ENCODE results near the gene FIGNL2. TPM values are rescaled to one million over a fixed set of nuclear protein-coding genes. Genes with fewer than 3 reads are reported as not detected.

Gene FIGNL2
- total and polyA plus RNA-seq, 9 of the 15 experiments (the other 6 are each of a cell fraction or from before 2014, with no cell fraction given), result 0.01 TPM; not detected in 8

DNA sequence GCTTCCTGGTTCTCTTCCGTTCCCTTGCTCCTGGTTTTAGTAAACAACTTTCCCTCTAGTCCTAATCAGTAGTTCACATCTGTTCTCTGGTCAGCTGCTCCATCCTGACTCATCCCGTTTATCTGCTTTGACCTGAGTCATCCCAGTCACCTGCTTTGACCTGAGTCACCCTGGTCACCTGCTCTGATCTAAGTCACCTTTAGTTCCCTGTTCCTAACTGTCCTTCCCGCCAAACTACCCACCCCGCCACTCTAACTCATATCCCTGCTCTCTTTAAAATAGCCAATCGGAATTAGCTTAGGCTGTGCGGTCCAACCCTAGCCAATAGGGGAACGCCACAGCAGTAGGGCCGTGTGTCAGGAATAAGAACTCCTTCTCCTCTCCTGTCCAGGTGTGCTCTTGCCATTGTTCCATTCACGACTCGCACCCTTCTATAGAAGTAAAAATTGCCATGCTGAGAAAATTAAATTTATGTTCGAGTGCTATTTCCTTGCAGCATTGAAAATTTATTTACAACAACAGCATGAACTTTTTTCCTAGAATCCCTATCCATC, 36.2 kb upstream of the FIGNL2 start (continued):
- no peak for TF ChIP-seq ZNF518B (CRISPR knock-in tag; IDR thresholded peaks at IDR 0.05)
- no peak for TF ChIP-seq FUS (optimal IDR thresholded peaks at IDR 0.05; ENCODE audit: low read depth, low read length)
- no peak for TF ChIP-seq NUFIP1 (IDR thresholded peaks at IDR 0.05; ENCODE audit: partially characterized antibody)
- TF ChIP-seq KAT2B (IDR thresholded peaks at IDR 0.05; ENCODE audit: low read depth, low read length), result no peak
- 0 out of 2 replicates have a peak, but pooled peaks have one; percentile 46 for TF ChIP-seq GABPA (tag; conservative IDR thresholded peaks at IDR 0.05; ENCODE audit: low read depth)
- TF ChIP-seq ZNF766 (CRISPR knock-in tag; conservative IDR thresholded peaks at IDR 0.05), result peak; percentile 69; the same call in 1 of the 2 replicates
- TF ChIP-seq FOXO4 (CRISPR knock-in tag; IDR thresholded peaks at IDR 0.05), result no peak
- TF ChIP-seq, protein P1, sequence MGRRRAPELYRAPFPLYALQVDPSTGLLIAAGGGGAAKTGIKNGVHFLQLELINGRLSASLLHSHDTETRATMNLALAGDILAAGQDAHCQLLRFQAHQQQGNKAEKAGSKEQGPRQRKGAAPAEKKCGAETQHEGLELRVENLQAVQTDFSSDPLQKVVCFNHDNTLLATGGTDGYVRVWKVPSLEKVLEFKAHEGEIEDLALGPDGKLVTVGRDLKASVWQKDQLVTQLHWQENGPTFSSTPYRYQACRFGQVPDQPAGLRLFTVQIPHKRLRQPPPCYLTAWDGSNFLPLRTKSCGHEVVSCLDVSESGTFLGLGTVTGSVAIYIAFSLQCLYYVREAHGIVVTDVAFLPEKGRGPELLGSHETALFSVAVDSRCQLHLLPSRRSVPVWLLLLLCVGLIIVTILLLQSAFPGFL (CRISPR knock-in tag; IDR thresholded peaks at IDR 0.05), result 0 out of 2 replicates have a peak, but pooled peaks have one; percentile 71
- TF ChIP-seq ZFP1 (CRISPR knock-in tag; IDR thresholded peaks at IDR 0.05), result peak; percentile 53; the same call in 1 of the 2 replicates
- no peak for TF ChIP-seq POLR2G (IDR thresholded peaks at IDR 0.05; ENCODE audit: low read depth, low read length)
- TF ChIP-seq ZBTB2 (IDR thresholded peaks at IDR 0.05), result no peak; the same call in 1 of the 2 replicates
- no peak for TF ChIP-seq DNMT1 (IDR thresholded peaks at IDR 0.05)
- TF ChIP-seq POU5F1 (IDR thresholded peaks at IDR 0.05; ENCODE audit: borderline replicate concordance, low read depth, low read length, partially characterized antibody), result no peak
- no peak for TF ChIP-seq EZH2 (IDR thresholded peaks at IDR 0.05; ENCODE audit: borderline replicate concordance, low read depth, low read length)
- TF ChIP-seq ZNF592 (IDR thresholded peaks at IDR 0.05), result peak; percentile 82
- no peak for TF ChIP-seq ZFP36 (IDR thresholded peaks at IDR 0.05; ENCODE audit: low read depth, low read length, partially characterized antibody)

Data from K562 (cell line).